ENCODE results near the gene SEMA3D. TPM values are rescaled to one million over a fixed set of nuclear protein-coding genes. Genes with fewer than 3 reads are reported as not detected.

Gene SEMA3D
- total RNA-seq, 8 experiments from 2014 or later = 0.66 to 14.6 (median 3.0) TPM

GRCh38 chr7:85106719-85107118 is 80.1 kb downstream of the SEMA3D start:
- H3K4me3 ChIP-seq = no peak overlapping the region
- H3K4me1 ChIP-seq (replicated peaks in 1 of 2) = no peaks in the 10 kb centered on the region
- no peak overlapping the region for H3K27ac ChIP-seq
- WGBS, 10 experiments = 40 to 100% (median 88%) methylated on average over 1 to 5 of the region's 5 CpGs; no CpG with 5 or more reads in 1 of the 10 experiments
- in situ Hi-C loops (cut with MboI; ENCODE audit: low pct_unique_long_range_greater_than_20kb in 2 of 9, low sequenced_read_pairs in 9 of 9, unreplicated experiment in 9 of 9) = no loop called here
- no peak for ATAC-seq (replicated peaks in 6 of 8)

GRCh38 chr7:85104432-85105205 is 82.2 kb downstream of the SEMA3D start:
- no peak for ATAC-seq (replicated peaks in 6 of 8)
- H3K4me1 ChIP-seq (replicated peaks in 1 of 2) = no peaks in the 10 kb centered on the region
- H3K27ac ChIP-seq = no peak overlapping the region
- in situ Hi-C loops (cut with MboI; ENCODE audit: low pct_unique_long_range_greater_than_20kb in 2 of 9, low sequenced_read_pairs in 9 of 9, unreplicated experiment in 9 of 9) = no loop called here
- 5 to 80% (median 72%) methylated on average over 2 to 4 of the region's 4 CpGs for WGBS, 10 experiments
- H3K4me3 ChIP-seq = no peak overlapping the region

- Histone ChIP-seq H3K4me1 (replicated peaks in 1 of 2) (no peaks in the 10 kb centered on the region), H3K4me3 (no peak overlapping the region), H3K27ac (no peak overlapping the region)
- ATAC-seq (replicated peaks in 6 of 8) = no peak
- in situ Hi-C loops (cut with MboI; ENCODE audit: low pct_unique_long_range_greater_than_20kb in 2 of 9, low sequenced_read_pairs in 9 of 9, unreplicated experiment in 9 of 9) = no loop called here
These were observed 82.9 kb downstream of the SEMA3D start for GRCh38 chr7:85103962-85104361.

- in situ Hi-C loops (cut with MboI; ENCODE audit: low pct_unique_long_range_greater_than_20kb in 2 of 9, low sequenced_read_pairs in 9 of 9, unreplicated experiment in 9 of 9) = no loop called here
- Histone ChIP-seq H3K4me1 (replicated peaks in 1 of 2) (no peaks in the 10 kb centered on the region), H3K27ac (no peak overlapping the region), H3K4me3 (no peak overlapping the region)
- WGBS, 10 experiments = 21 to 74% (median 58%) methylated on average over 1 to 3 of the region's 3 CpGs; no CpG with 5 or more reads in 1 of the 10 experiments
- ATAC-seq (replicated peaks in 6 of 8) = no peak
These were observed 83.5 kb downstream of the SEMA3D start for GRCh38 chr7:85103357-85103756.

GRCh38 chr7:85102813-85103350 is 84.0 kb downstream of the SEMA3D start:
- ATAC-seq (replicated peaks in 6 of 8) = no peak

GRCh38 chr7:85101347-85101746 is 85.5 kb downstream of the SEMA3D start:
- H3K27ac ChIP-seq = no peak overlapping the region
- in situ Hi-C loops (cut with MboI; ENCODE audit: low pct_unique_long_range_greater_than_20kb in 2 of 9, low sequenced_read_pairs in 9 of 9, unreplicated experiment in 9 of 9) = no loop called here
- no peak for ATAC-seq (replicated peaks in 6 of 8)
- no peaks in the 10 kb centered on the region for H3K4me1 ChIP-seq (replicated peaks in 1 of 2)
- WGBS, 10 experiments = 41 to 100% (median 69%) methylated on average over 1 to 2 of the region's 2 CpGs; no CpG with 5 or more reads in 1 of the 10 experiments
- no peak overlapping the region for H3K4me3 ChIP-seq

More at GRCh38 chr7:85102813-85103350, 84.0 kb downstream of the SEMA3D start:
- in situ Hi-C loops (cut with MboI; ENCODE audit: low pct_unique_long_range_greater_than_20kb in 2 of 9, low sequenced_read_pairs in 9 of 9, unreplicated experiment in 9 of 9) = no loop called here
- H3K27ac ChIP-seq = no peak overlapping the region
- 0 to 92% (median 80%) methylated on average over 1 to 2 of the region's 2 CpGs for WGBS, 10 experiments
- H3K4me3 ChIP-seq = no peak overlapping the region
- H3K4me1 ChIP-seq (replicated peaks in 1 of 2) = no peaks in the 10 kb centered on the region

- H3K27ac ChIP-seq = no peak overlapping the region
- no peak overlapping the region for H3K4me3 ChIP-seq
- no peaks in the 10 kb centered on the region for H3K4me1 ChIP-seq (replicated peaks in 1 of 2)
- 10 to 83% (median 55%) methylated on average over 1 of the region's 1 CpG for WGBS, 10 experiments
- in situ Hi-C loops (cut with MboI; ENCODE audit: low pct_unique_long_range_greater_than_20kb in 2 of 9, low sequenced_read_pairs in 9 of 9, unreplicated experiment in 9 of 9) = no loop called here
- no peak for ATAC-seq (replicated peaks in 6 of 8)
These were observed 89.0 kb downstream of the SEMA3D start for GRCh38 chr7:85097844-85098243.

GRCh38 chr7:85095806-85096205 is 91.0 kb downstream of the SEMA3D start:
- in situ Hi-C loops (cut with MboI; ENCODE audit: low pct_unique_long_range_greater_than_20kb in 2 of 9, low sequenced_read_pairs in 9 of 9, unreplicated experiment in 9 of 9) = no loop called here
- 42 to 100% (median 88%) methylated on average over 1 to 2 of the region's 2 CpGs for WGBS, 10 experiments
- Histone ChIP-seq H3K4me3 (no peak overlapping the region), H3K4me1 (replicated peaks in 1 of 2) (no peaks in the 10 kb centered on the region), H3K27ac (no peak overlapping the region)
- peak in 1 of 8 experiments; percentile 75 for ATAC-seq (replicated peaks in 6 of 8)

GRCh38 chr7:85095366-85095765 is 91.5 kb downstream of the SEMA3D start:
- Histone ChIP-seq H3K4me1 (replicated peaks in 1 of 2) (no peaks in the 10 kb centered on the region), H3K27ac (no peak overlapping the region), H3K4me3 (no peak overlapping the region)
- peak in 1 of 8 experiments; percentile 84 for ATAC-seq (replicated peaks in 6 of 8)
- in situ Hi-C loops (cut with MboI; ENCODE audit: low pct_unique_long_range_greater_than_20kb in 2 of 9, low sequenced_read_pairs in 9 of 9, unreplicated experiment in 9 of 9) = no loop called here
- 58 to 100% (median 100%) methylated on average over 1 to 2 of the region's 2 CpGs; no CpG with 5 or more reads in 2 of the 10 experiments for WGBS, 10 experiments

- H3K4me1 ChIP-seq (replicated peaks in 1 of 2) = no peaks in the 10 kb centered on the region
- H3K27ac ChIP-seq = no peak overlapping the region
- no peak for ATAC-seq (replicated peaks in 6 of 8)
- in situ Hi-C loops (cut with MboI; ENCODE audit: low pct_unique_long_range_greater_than_20kb in 2 of 9, low sequenced_read_pairs in 9 of 9, unreplicated experiment in 9 of 9) = no loop called here
- WGBS, 10 experiments = 80 to 100% (median 98%) methylated on average over 1 to 3 of the region's 3 CpGs
- H3K4me3 ChIP-seq = no peak overlapping the region
These were observed 92.7 kb downstream of the SEMA3D start for GRCh38 chr7:85094046-85094725.

- 20 to 100% (median 86%) methylated on average over 1 to 4 of the region's 4 CpGs; no CpG with 5 or more reads in 2 of the 10 experiments for WGBS, 10 experiments
- no peaks in the 10 kb centered on the region for H3K4me1 ChIP-seq (replicated peaks in 1 of 2)
These were observed 95.3 kb downstream of the SEMA3D start for GRCh38 chr7:85091565-85091928.

GRCh38 chr7:85090919-85091564 is 95.8 kb downstream of the SEMA3D start:
- no peak for ATAC-seq (replicated peaks in 6 of 8)
- no peaks in the 10 kb centered on the region for H3K4me1 ChIP-seq (replicated peaks in 1 of 2)
- 47 to 100% (median 86%) methylated on average over 1 to 3 of the region's 3 CpGs; no CpG with 5 or more reads in 3 of the 10 experiments for WGBS, 10 experiments
- H3K4me3 ChIP-seq = no peak overlapping the region
- H3K27ac ChIP-seq = no peak overlapping the region
- in situ Hi-C loops (cut with MboI; ENCODE audit: low pct_unique_long_range_greater_than_20kb in 2 of 9, low sequenced_read_pairs in 9 of 9, unreplicated experiment in 9 of 9) = no loop called here

More at GRCh38 chr7:85091565-85091928, 95.3 kb downstream of the SEMA3D start:
- in situ Hi-C loops (cut with MboI; ENCODE audit: low pct_unique_long_range_greater_than_20kb in 2 of 9, low sequenced_read_pairs in 9 of 9, unreplicated experiment in 9 of 9) = no loop called here
- Histone ChIP-seq H3K27ac (no peak overlapping the region), H3K4me3 (no peak overlapping the region)
- no peak for ATAC-seq (replicated peaks in 6 of 8)

GRCh38 chr7:85090143-85090542 is 96.7 kb downstream of the SEMA3D start:
- in situ Hi-C loops (cut with MboI; ENCODE audit: low pct_unique_long_range_greater_than_20kb in 2 of 9, low sequenced_read_pairs in 9 of 9, unreplicated experiment in 9 of 9) = no loop called here
- Histone ChIP-seq H3K4me3 (no peak overlapping the region), H3K4me1 (replicated peaks in 1 of 2) (no peaks in the 10 kb centered on the region), H3K27ac (no peak overlapping the region)
- 40 to 100% (median 83%) methylated on average over 1 to 6 of the region's 6 CpGs; no CpG with 5 or more reads in 1 of the 10 experiments for WGBS, 10 experiments
- ATAC-seq (replicated peaks in 6 of 8) = peak in 1 of 8 experiments; percentile 33
